WTC11 (cell line): Measurements from ENCODE around the gene TRIM29. TPM values are rescaled to one million over a fixed set of nuclear protein-coding genes. Genes with fewer than 3 reads are reported as not detected.

ENCODE experiments used
- ATAC-seq: fragments of 200-7000 bp; cut with Tn5 transposase; 2 replicates; pipeline ENCODE4 v1.10.0; 2021; ENCODE audit warnings: mild to moderate bottlenecking, moderate library complexity
- CTCF ChIA-PET: fragments of 300-600 bp; sonication (Branson Sonifier 250); formaldehyde crosslinking; loops from one replicate; lab custom pipeline; 2021; ENCODE audit warnings: antibody characterized with exemption; lab: Charles Lee
- POLR2A ChIA-PET: fragments of 350-600 bp; sonication (Branson Sonifier 250); formaldehyde crosslinking; loops from one replicate; lab custom pipeline; 2021; ENCODE audit warnings: antibody characterized with exemption; lab: Charles Lee
- DNase-seq: peaks from one replicate; pipeline ENCODE4 v3.0.0; 2021; ENCODE audit warnings: low spot score
- H3K27ac Mint-ChIP-seq: 2 replicates; pipeline ENCODE4 v1.8.0; 2021; ENCODE audit warnings: mixed read lengths
- H3K27me3 Mint-ChIP-seq: 2 replicates; pipeline ENCODE4 v1.8.0; 2021; ENCODE audit warnings: low read depth, mild to moderate bottlenecking, moderate library complexity, mixed read lengths
- H3K36me3 Mint-ChIP-seq: 2 replicates; pipeline ENCODE4 v1.8.0; 2021; ENCODE audit warnings: mixed read lengths
- H3K4me1 Mint-ChIP-seq: 2 replicates; pipeline ENCODE4 v1.8.0; 2022; ENCODE audit warnings: mixed read lengths
- H3K4me3 Mint-ChIP-seq: 2 replicates; pipeline ENCODE4 v1.8.0; 2021; ENCODE audit warnings: mild to moderate bottlenecking, moderate library complexity, mixed read lengths
- H3K9me3 Mint-ChIP-seq: 2 replicates; pipeline ENCODE4 v1.8.0; 2021; ENCODE audit warnings: mixed read lengths
- ATF1 ChIP-seq: sonication (generic); formaldehyde crosslinking; IDR thresholded peaks from 2 replicates; pipeline ENCODE4 v1.8.1; 2023; ENCODE audit warnings: mild to moderate bottlenecking, moderate library complexity, missing genetic modification reagents
- ETV6 ChIP-seq: sonication (generic); formaldehyde crosslinking; IDR thresholded peaks from 2 replicates; pipeline ENCODE4 v1.8.1; 2022; ENCODE audit warnings: mild to moderate bottlenecking, missing genetic modification reagents
- HMGA2 ChIP-seq: fragments of 250-450 bp; sonication (Bioruptor Pico); IDR thresholded peaks from 2 replicates; pipeline ENCODE4 v1.4.0; 2021; ENCODE audit warnings: mild to moderate bottlenecking, moderate library complexity
- NR2C2 ChIP-seq: sonication (generic); formaldehyde crosslinking; IDR thresholded peaks from 2 replicates; pipeline ENCODE4 v1.8.0; 2022; ENCODE audit warnings: mild to moderate bottlenecking, missing genetic modification reagents
- ZNF121 ChIP-seq: sonication (generic); formaldehyde crosslinking; IDR thresholded peaks from 2 replicates; pipeline ENCODE4 v1.8.0; 2023; ENCODE audit warnings: missing genetic modification reagents
- ZNF671 ChIP-seq: fragments of 250-450 bp; sonication (Bioruptor Pico); IDR thresholded peaks from 2 replicates; pipeline ENCODE4 v1.8.0; 2021; ENCODE audit warnings: mild to moderate bottlenecking
- total RNA-seq: library from RNA; stranded (reverse); gene quantifications from 3 replicates; pipeline ENCODE4 v1.2.3, GENCODE V29; 2021
- TF ChIP-seq, protein P1 (sequence below): fragments of 250-450 bp; sonication (Bioruptor Pico); IDR thresholded peaks from 2 replicates; pipeline ENCODE4 v1.9.0; 2021; ENCODE audit warnings: mild to moderate bottlenecking, borderline replicate concordance
- TF ChIP-seq, protein P2 (sequence below): sonication (generic); formaldehyde crosslinking; IDR thresholded peaks from 2 replicates; pipeline ENCODE4 v1.8.0; 2023; ENCODE audit warnings: missing genetic modification reagents, mild to moderate bottlenecking, borderline replicate concordance
- TF ChIP-seq, protein P3 (sequence below): sonication (generic); formaldehyde crosslinking; IDR thresholded peaks from 2 replicates; pipeline ENCODE4 v1.8.0; 2022; ENCODE audit warnings: missing genetic modification reagents

TRIM29 gene
- total RNA-seq, 1 experiment from 2014 or later: 0.11 TPM

DNA sequence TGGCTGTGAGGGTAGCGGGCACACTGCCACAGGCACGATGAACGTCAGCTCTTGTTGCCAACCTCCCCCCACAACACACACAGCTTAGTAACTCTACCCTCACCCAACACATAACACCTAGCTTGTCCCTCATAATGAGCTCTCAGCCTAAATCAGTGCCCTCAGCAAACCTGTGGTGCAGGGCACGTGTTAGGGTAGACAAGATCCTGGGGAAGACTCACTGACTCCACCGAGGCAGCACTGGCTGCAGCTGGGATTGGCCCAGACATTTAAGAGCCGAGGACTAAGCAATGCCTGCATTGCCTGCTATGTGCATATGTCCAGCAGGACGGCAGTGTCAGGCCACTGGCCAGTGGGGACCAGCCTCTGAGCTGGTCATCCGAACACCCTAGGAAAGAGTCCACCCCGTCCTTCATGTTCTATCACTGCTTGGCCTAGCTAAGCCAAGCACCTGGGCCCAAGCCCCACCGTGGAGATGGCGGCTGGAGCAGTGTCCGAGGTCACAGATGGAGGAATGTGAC lies 32.9 kb upstream of the TRIM29 start:
- CTCF ChIA-PET: interaction anchor here (1.1 to 5.9 kb wide), 7 partner anchors 10 to 133 kb away, joined by 3 to 94 read pairs (median 32); no protein-coding TSS in a partner anchor
- Mint-ChIP-seq H3K9me3 (peaks cover 2% of the 10 kb centered on the region), H3K4me1 (peaks cover 9% of the 10 kb centered on the region; the same call in 1 of the 2 replicates)

More for the DNA sequence above, 32.9 kb upstream of the TRIM29 start:
- Mint-ChIP-seq H3K27ac (no peak overlapping the region), H3K36me3 (no peaks in the 10 kb centered on the region), H3K27me3 (peaks cover 89% of the 10 kb centered on the region), H3K4me3 (no peak overlapping the region)
- no peak for ATAC-seq
- no peak for DNase-seq
- POLR2A ChIA-PET: no interaction called here
- TF ChIP-seq, protein P1, sequence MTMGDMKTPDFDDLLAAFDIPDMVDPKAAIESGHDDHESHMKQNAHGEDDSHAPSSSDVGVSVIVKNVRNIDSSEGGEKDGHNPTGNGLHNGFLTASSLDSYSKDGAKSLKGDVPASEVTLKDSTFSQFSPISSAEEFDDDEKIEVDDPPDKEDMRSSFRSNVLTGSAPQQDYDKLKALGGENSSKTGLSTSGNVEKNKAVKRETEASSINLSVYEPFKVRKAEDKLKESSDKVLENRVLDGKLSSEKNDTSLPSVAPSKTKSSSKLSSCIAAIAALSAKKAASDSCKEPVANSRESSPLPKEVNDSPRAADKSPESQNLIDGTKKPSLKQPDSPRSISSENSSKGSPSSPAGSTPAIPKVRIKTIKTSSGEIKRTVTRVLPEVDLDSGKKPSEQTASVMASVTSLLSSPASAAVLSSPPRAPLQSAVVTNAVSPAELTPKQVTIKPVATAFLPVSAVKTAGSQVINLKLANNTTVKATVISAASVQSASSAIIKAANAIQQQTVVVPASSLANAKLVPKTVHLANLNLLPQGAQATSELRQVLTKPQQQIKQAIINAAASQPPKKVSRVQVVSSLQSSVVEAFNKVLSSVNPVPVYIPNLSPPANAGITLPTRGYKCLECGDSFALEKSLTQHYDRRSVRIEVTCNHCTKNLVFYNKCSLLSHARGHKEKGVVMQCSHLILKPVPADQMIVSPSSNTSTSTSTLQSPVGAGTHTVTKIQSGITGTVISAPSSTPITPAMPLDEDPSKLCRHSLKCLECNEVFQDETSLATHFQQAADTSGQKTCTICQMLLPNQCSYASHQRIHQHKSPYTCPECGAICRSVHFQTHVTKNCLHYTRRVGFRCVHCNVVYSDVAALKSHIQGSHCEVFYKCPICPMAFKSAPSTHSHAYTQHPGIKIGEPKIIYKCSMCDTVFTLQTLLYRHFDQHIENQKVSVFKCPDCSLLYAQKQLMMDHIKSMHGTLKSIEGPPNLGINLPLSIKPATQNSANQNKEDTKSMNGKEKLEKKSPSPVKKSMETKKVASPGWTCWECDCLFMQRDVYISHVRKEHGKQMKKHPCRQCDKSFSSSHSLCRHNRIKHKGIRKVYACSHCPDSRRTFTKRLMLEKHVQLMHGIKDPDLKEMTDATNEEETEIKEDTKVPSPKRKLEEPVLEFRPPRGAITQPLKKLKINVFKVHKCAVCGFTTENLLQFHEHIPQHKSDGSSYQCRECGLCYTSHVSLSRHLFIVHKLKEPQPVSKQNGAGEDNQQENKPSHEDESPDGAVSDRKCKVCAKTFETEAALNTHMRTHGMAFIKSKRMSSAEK (CRISPR knock-in tag): no peak
- TF ChIP-seq ZNF121 (CRISPR knock-in tag) (no peak), NR2C2 (CRISPR knock-in tag) (no peak), ATF1 (CRISPR knock-in tag) (no peak), ETV6 (no peak), ZNF671 (CRISPR knock-in tag) (no peak), HMGA2 (CRISPR knock-in tag) (no peak)
- TF ChIP-seq, protein P2, sequence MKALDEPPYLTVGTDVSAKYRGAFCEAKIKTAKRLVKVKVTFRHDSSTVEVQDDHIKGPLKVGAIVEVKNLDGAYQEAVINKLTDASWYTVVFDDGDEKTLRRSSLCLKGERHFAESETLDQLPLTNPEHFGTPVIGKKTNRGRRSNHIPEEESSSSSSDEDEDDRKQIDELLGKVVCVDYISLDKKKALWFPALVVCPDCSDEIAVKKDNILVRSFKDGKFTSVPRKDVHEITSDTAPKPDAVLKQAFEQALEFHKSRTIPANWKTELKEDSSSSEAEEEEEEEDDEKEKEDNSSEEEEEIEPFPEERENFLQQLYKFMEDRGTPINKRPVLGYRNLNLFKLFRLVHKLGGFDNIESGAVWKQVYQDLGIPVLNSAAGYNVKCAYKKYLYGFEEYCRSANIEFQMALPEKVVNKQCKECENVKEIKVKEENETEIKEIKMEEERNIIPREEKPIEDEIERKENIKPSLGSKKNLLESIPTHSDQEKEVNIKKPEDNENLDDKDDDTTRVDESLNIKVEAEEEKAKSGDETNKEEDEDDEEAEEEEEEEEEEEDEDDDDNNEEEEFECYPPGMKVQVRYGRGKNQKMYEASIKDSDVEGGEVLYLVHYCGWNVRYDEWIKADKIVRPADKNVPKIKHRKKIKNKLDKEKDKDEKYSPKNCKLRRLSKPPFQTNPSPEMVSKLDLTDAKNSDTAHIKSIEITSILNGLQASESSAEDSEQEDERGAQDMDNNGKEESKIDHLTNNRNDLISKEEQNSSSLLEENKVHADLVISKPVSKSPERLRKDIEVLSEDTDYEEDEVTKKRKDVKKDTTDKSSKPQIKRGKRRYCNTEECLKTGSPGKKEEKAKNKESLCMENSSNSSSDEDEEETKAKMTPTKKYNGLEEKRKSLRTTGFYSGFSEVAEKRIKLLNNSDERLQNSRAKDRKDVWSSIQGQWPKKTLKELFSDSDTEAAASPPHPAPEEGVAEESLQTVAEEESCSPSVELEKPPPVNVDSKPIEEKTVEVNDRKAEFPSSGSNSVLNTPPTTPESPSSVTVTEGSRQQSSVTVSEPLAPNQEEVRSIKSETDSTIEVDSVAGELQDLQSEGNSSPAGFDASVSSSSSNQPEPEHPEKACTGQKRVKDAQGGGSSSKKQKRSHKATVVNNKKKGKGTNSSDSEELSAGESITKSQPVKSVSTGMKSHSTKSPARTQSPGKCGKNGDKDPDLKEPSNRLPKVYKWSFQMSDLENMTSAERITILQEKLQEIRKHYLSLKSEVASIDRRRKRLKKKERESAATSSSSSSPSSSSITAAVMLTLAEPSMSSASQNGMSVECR: no peak
- TF ChIP-seq, protein P3, sequence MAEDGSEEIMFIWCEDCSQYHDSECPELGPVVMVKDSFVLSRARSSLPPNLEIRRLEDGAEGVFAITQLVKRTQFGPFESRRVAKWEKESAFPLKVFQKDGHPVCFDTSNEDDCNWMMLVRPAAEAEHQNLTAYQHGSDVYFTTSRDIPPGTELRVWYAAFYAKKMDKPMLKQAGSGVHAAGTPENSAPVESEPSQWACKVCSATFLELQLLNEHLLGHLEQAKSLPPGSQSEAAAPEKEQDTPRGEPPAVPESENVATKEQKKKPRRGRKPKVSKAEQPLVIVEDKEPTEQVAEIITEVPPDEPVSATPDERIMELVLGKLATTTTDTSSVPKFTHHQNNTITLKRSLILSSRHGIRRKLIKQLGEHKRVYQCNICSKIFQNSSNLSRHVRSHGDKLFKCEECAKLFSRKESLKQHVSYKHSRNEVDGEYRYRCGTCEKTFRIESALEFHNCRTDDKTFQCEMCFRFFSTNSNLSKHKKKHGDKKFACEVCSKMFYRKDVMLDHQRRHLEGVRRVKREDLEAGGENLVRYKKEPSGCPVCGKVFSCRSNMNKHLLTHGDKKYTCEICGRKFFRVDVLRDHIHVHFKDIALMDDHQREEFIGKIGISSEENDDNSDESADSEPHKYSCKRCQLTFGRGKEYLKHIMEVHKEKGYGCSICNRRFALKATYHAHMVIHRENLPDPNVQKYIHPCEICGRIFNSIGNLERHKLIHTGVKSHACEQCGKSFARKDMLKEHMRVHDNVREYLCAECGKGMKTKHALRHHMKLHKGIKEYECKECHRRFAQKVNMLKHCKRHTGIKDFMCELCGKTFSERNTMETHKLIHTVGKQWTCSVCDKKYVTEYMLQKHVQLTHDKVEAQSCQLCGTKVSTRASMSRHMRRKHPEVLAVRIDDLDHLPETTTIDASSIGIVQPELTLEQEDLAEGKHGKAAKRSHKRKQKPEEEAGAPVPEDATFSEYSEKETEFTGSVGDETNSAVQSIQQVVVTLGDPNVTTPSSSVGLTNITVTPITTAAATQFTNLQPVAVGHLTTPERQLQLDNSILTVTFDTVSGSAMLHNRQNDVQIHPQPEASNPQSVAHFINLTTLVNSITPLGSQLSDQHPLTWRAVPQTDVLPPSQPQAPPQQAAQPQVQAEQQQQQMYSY (CRISPR knock-in tag): no peak
